ENCODE results near the gene C3orf20.

The C3orf20 gene

GRCh38 chr3:14767245-14768051 is 92.5 kb downstream of the C3orf20 start:
- TF ChIP-seq CTCF (IDR thresholded peaks at IDR 0.05) = no peak
- Histone ChIP-seq H3K9me3 (no peaks in the 10 kb centered on the region), H3K4me1 (ENCODE audit: control insufficient read depth in 1 of 2, insufficient read depth in 1 of 2, low read depth in 1 of 2, low read length in 1 of 2) (no peaks in the 10 kb centered on the region), H3K27ac (no peak overlapping the region), H3K27me3 (no peaks in the 10 kb centered on the region), H3K4me3 (ENCODE audit: low read depth in 1 of 2, low read length in 1 of 2) (no peak overlapping the region), H3K36me3 (no peaks in the 10 kb centered on the region)

GRCh38 chr3:14768182-14768790 is 93.3 kb downstream of the C3orf20 start:
- Histone ChIP-seq H3K27ac (no peak overlapping the region), H3K36me3 (no peaks in the 10 kb centered on the region), H3K4me3 (ENCODE audit: low read depth in 1 of 2, low read length in 1 of 2) (no peak overlapping the region), H3K4me1 (ENCODE audit: control insufficient read depth in 1 of 2, insufficient read depth in 1 of 2, low read depth in 1 of 2, low read length in 1 of 2) (peaks cover 0 to 3% of the 10 kb centered on the region in 2 experiments), H3K27me3 (no peaks in the 10 kb centered on the region), H3K9me3 (no peaks in the 10 kb centered on the region)
- no peak for TF ChIP-seq CTCF (IDR thresholded peaks at IDR 0.05)

- no peaks in the 10 kb centered on the region for H3K9me3 ChIP-seq
- no peak overlapping the region for H3K4me3 ChIP-seq (ENCODE audit: low read depth in 1 of 2, low read length in 1 of 2)
- no peak for TF ChIP-seq CTCF (IDR thresholded peaks at IDR 0.05)
- peaks cover 0 to 3% of the 10 kb centered on the region in 2 experiments for H3K4me1 ChIP-seq (ENCODE audit: control insufficient read depth in 1 of 2, insufficient read depth in 1 of 2, low read depth in 1 of 2, low read length in 1 of 2)
- no peak overlapping the region for H3K27ac ChIP-seq
- no peaks in the 10 kb centered on the region for H3K36me3 ChIP-seq
- H3K27me3 ChIP-seq = no peaks in the 10 kb centered on the region
Measured at GRCh38 chr3:14768881-14769280, 93.9 kb downstream of the C3orf20 start.

GRCh38 chr3:14769544-14770325 is 94.8 kb downstream of the C3orf20 start:
- no peak for TF ChIP-seq CTCF (IDR thresholded peaks at IDR 0.05)

GRCh38 chr3:14770591-14770990 is 95.7 kb downstream of the C3orf20 start:
- Histone ChIP-seq H3K9me3 (no peaks in the 10 kb centered on the region), H3K4me1 (ENCODE audit: control insufficient read depth in 1 of 2, insufficient read depth in 1 of 2, low read depth in 1 of 2, low read length in 1 of 2) (peaks cover 0 to 3% of the 10 kb centered on the region in 2 experiments), H3K27me3 (no peaks in the 10 kb centered on the region), H3K4me3 (ENCODE audit: low read depth in 1 of 2, low read length in 1 of 2) (no peak overlapping the region), H3K36me3 (no peaks in the 10 kb centered on the region), H3K27ac (no peak overlapping the region)
- no peak for TF ChIP-seq CTCF (IDR thresholded peaks at IDR 0.05)

More at GRCh38 chr3:14769544-14770325, 94.8 kb downstream of the C3orf20 start:
- H3K4me1 ChIP-seq (ENCODE audit: control insufficient read depth in 1 of 2, insufficient read depth in 1 of 2, low read depth in 1 of 2, low read length in 1 of 2) = peaks cover 0 to 3% of the 10 kb centered on the region in 2 experiments
- H3K9me3 ChIP-seq = no peaks in the 10 kb centered on the region
- no peaks in the 10 kb centered on the region for H3K27me3 ChIP-seq
- no peaks in the 10 kb centered on the region for H3K36me3 ChIP-seq
- H3K27ac ChIP-seq = no peak overlapping the region
- no peak overlapping the region for H3K4me3 ChIP-seq (ENCODE audit: low read depth in 1 of 2, low read length in 1 of 2)
